Measurements from ENCODE around the gene BPHL.
A peak's percentile ranks its signal among the peaks of the same experiment; 100 is the strongest.

BPHL gene

GRCh38 chr6:3147914-3148757 is 29.6 kb downstream of the BPHL start:
- TF ChIP-seq CTCF (IDR thresholded peaks at IDR 0.05) = no peak; the same call in 1 of the 2 replicates

- no peak for TF ChIP-seq CTCF (IDR thresholded peaks at IDR 0.05)
These were observed 33.2 kb downstream of the BPHL start for GRCh38 chr6:3151691-3152090.

GRCh38 chr6:3152689-3153088 is 34.2 kb downstream of the BPHL start:
- TF ChIP-seq CTCF (IDR thresholded peaks at IDR 0.05) = no peak

GRCh38 chr6:3157131-3157933 is 38.8 kb downstream of the BPHL start, which contains the start of gene TUBB2A:
Gene TUBB2A, minus strand, starts transcription at chr6:3157544. Its CDS starts 81 bp downstream, at chr6:3157463.
- TF ChIP-seq CTCF (IDR thresholded peaks at IDR 0.05) = peak; percentile 58

- TF ChIP-seq CTCF (IDR thresholded peaks at IDR 0.05) = no peak
These were observed 41.6 kb downstream of the BPHL start for GRCh38 chr6:3159805-3160781.

GRCh38 chr6:3162067-3162497 is 43.6 kb downstream of the BPHL start:
- TF ChIP-seq CTCF (IDR thresholded peaks at IDR 0.05) = no peak
